Measurements from ENCODE around the gene MYO3B. TPM values are rescaled to one million over a fixed set of nuclear protein-coding genes. Genes with fewer than 3 reads are reported as not detected.

Gene MYO3B
- total RNA-seq, 1 experiment from 2014 or later, result not detected

DNA sequence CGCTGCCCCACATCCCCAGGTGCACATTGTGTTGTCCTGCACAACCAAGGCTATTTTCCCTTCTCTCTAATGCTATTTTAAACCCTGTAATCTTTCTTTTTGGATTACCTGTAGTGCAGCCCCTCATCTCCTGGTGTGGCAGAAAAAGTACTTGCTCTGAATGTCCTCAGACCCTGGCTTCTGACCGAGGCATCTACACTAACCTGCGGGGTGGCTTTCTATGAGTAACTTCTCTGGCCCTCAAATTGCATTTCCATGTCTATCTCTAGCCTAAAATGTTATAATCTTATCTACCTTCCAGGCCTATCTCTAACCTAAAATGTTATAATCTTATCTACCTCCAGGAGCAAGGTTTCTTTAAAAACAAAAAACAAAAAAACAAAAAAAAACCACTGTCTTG is 519.0 kb downstream of the MYO3B start:
- Mint-ChIP-seq H3K36me3 (ENCODE audit: insufficient read depth, unreplicated experiment) (no peaks in the 10 kb centered on the region), H3K27me3 (ENCODE audit: insufficient read depth, unreplicated experiment) (peaks cover 14% of the 10 kb centered on the region), H3K4me3 (ENCODE audit: unreplicated experiment) (no peak overlapping the region), H3K4me1 (ENCODE audit: insufficient read depth, unreplicated experiment) (no peaks in the 10 kb centered on the region), H3K27ac (ENCODE audit: low read depth, unreplicated experiment) (no peak overlapping the region), H3K9me3 (ENCODE audit: unreplicated experiment) (no peaks in the 10 kb centered on the region)
- TF ChIP-seq, protein P1, sequence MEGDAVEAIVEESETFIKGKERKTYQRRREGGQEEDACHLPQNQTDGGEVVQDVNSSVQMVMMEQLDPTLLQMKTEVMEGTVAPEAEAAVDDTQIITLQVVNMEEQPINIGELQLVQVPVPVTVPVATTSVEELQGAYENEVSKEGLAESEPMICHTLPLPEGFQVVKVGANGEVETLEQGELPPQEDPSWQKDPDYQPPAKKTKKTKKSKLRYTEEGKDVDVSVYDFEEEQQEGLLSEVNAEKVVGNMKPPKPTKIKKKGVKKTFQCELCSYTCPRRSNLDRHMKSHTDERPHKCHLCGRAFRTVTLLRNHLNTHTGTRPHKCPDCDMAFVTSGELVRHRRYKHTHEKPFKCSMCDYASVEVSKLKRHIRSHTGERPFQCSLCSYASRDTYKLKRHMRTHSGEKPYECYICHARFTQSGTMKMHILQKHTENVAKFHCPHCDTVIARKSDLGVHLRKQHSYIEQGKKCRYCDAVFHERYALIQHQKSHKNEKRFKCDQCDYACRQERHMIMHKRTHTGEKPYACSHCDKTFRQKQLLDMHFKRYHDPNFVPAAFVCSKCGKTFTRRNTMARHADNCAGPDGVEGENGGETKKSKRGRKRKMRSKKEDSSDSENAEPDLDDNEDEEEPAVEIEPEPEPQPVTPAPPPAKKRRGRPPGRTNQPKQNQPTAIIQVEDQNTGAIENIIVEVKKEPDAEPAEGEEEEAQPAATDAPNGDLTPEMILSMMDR (IDR thresholded peaks at IDR 0.05; ENCODE audit: unreplicated experiment), result no peak
- no peak for DNase-seq (ENCODE audit: unreplicated experiment)
- intact Hi-C loops (cut with micrococcal nuclease), result no loop called here
- ChIA-PET POLR2A (no interaction called here), CTCF (interaction anchor here (1.1 kb wide), 1 partner anchor 288 kb away, joined by 3 read pairs; no protein-coding TSS in a partner anchor)
- BruUV-seq (replicated peaks), result no TSS peak

DNA sequence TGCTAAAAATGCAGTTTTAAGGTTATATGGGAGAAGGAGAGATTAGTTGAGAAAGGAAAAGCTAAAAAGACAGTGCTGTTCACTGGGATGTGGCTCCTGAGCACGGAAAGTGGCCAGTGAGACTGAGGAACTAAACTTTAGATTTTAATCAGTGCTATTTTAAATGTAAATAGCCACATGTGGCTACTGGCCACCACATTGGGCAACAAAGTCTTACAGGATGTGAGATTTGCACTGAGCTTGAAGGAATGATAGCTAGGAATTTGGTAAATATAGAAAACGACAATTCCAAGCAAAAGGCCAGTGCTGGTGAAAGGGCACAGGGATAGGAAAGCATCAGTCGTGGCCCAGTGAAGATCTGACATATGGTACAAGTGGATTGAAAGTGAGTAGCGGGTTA is 523.1 kb downstream of the MYO3B start:
- Mint-ChIP-seq H3K4me3 (ENCODE audit: unreplicated experiment) (no peak overlapping the region), H3K36me3 (ENCODE audit: insufficient read depth, unreplicated experiment) (no peaks in the 10 kb centered on the region), H3K27me3 (ENCODE audit: insufficient read depth, unreplicated experiment) (peaks cover 14% of the 10 kb centered on the region), H3K9me3 (ENCODE audit: unreplicated experiment) (peaks cover 14% of the 10 kb centered on the region), H3K4me1 (ENCODE audit: insufficient read depth, unreplicated experiment) (no peaks in the 10 kb centered on the region), H3K27ac (ENCODE audit: low read depth, unreplicated experiment) (no peak overlapping the region)
- no TSS peak for BruUV-seq (replicated peaks)
- TF ChIP-seq, protein P1 (IDR thresholded peaks at IDR 0.05; ENCODE audit: unreplicated experiment), result no peak
- intact Hi-C loops (cut with micrococcal nuclease), result no loop called here
- ChIA-PET POLR2A (interaction anchor here (0.6 to 0.9 kb wide), 2 partner anchors 10 to 177 kb away, joined by 3 read pairs; no protein-coding TSS in a partner anchor), CTCF (interaction anchor here (0.5 to 1.2 kb wide), 6 partner anchors 11 to 134 kb away, joined by 3 to 6 read pairs (median 3); no protein-coding TSS in a partner anchor)
- no peak for DNase-seq (ENCODE audit: unreplicated experiment)

DNA sequence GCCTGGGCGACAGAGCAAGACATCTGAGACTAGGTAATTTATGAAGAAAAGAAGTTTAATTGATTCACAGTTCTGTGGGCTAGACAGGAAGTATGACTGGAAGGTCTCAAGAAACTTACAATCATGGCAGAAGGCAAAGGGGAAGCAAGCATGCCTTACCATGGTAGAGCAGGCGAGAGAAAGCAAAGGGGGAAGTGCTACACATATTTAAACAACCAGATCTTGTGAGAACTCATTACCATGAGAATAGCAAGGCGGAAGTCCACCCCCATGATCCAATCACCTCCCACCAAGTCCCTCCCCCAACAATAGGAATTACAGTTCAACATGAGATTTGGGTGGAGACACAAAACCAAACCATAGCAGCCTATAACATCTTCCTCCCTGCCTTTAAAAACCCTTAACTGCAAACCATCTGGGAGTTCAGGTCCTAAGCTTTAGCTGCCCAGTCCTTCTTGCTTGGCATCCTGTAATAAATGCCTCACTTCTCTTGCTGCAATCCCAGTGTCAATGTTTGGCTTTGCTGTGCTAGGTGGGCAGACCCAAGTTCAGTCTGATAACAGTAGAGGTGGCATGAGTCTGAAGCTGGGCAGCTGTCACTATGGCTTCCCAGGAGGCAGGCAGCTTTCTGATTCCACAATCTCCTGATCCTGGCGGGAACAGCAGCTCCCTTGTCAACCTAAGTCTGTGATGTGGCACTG is 526.0 kb downstream of the MYO3B start:
- Mint-ChIP-seq H3K9me3 (ENCODE audit: unreplicated experiment) (peaks cover 14% of the 10 kb centered on the region), H3K27me3 (ENCODE audit: insufficient read depth, unreplicated experiment) (peaks cover 27% of the 10 kb centered on the region), H3K27ac (ENCODE audit: low read depth, unreplicated experiment) (no peak overlapping the region), H3K36me3 (ENCODE audit: insufficient read depth, unreplicated experiment) (no peaks in the 10 kb centered on the region), H3K4me1 (ENCODE audit: insufficient read depth, unreplicated experiment) (no peaks in the 10 kb centered on the region), H3K4me3 (ENCODE audit: unreplicated experiment) (no peak overlapping the region)
- DNase-seq (ENCODE audit: unreplicated experiment), result no peak
- CTCF ChIA-PET, result interaction anchor here (0.7 kb wide), 1 partner anchor 126 kb away, joined by 4 read pairs; no protein-coding TSS in a partner anchor
- POLR2A ChIA-PET, result no interaction called here
- intact Hi-C loops (cut with micrococcal nuclease), result no loop called here
- no TSS peak for BruUV-seq (replicated peaks)
- TF ChIP-seq, protein P1 (IDR thresholded peaks at IDR 0.05; ENCODE audit: unreplicated experiment), result no peak
